ENCODE data around the gene PTAR1.

GRCh38 chr9:69806627-69807026 lies 46.8 kb upstream of the PTAR1 start:
- TF ChIP-seq, protein P1, sequence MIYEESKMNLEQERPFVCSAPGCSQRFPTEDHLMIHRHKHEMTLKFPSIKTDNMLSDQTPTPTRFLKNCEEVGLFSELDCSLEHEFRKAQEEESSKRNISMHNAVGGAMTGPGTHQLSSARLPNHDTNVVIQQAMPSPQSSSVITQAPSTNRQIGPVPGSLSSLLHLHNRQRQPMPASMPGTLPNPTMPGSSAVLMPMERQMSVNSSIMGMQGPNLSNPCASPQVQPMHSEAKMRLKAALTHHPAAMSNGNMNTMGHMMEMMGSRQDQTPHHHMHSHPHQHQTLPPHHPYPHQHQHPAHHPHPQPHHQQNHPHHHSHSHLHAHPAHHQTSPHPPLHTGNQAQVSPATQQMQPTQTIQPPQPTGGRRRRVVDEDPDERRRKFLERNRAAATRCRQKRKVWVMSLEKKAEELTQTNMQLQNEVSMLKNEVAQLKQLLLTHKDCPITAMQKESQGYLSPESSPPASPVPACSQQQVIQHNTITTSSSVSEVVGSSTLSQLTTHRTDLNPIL (CRISPR knock-in tag; IDR thresholded peaks at IDR 0.05; ENCODE audit: low read depth) = no peak
- TF ChIP-seq SNAI2 (CRISPR knock-in tag; IDR thresholded peaks at IDR 0.05) = no peak

Data from SK-N-SH treated with all-trans-retinoic acid at 6 μM for 48 hours (cell line).